HG02642 (cell line): ENCODE data around the gene GNAO1.

Source experiments
- ATAC-seq: cut with Tn5 transposase; IDR thresholded peaks from one replicate; pipeline ENCODE4 v1.9.1; 2021; ENCODE audit warnings: mild to moderate bottlenecking; ENCODE audit not compliant: unreplicated experiment, poor library complexity

Gene GNAO1

DNA sequence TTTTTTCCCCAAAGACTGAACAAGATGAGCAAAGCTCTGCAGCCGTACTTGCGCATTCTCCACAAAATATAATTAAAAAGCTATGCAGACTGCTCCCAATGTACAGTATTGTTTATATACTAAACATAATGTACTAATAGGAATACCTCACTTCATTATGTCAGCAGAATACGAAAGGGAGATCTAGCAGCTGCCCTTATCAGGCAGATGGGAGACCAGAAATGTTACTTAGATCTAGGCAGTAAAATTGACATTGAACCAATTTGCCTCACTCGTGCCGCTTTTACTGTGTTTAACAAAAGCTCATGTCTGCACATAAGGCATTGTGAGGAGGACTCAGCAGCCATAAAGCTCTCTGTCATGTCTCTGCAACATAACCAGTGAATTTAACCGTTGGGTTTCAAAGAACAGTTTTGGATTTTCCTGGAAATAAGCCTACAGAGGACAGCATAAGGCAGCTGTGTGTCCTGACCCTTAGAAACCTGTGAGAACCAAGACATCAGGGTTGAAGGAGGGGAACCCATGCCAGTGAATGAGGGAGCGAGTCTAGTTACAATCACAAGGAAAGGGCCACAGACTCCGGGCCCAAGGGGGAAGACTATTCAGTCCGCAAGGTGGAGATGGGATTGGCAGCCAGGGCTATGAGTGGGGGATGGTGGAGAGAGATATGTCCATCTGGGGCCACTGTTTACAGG is 71.4 kb downstream of the GNAO1 start:
- no peak for ATAC-seq

GRCh38 chr16:56263711-56264608 is 72.7 kb downstream of the GNAO1 start:
- no peak for ATAC-seq

GRCh38 chr16:56264609-56264972 is 73.3 kb downstream of the GNAO1 start:
- no peak for ATAC-seq

GRCh38 chr16:56265184-56265583 is 73.9 kb downstream of the GNAO1 start:
- no peak for ATAC-seq

DNA sequence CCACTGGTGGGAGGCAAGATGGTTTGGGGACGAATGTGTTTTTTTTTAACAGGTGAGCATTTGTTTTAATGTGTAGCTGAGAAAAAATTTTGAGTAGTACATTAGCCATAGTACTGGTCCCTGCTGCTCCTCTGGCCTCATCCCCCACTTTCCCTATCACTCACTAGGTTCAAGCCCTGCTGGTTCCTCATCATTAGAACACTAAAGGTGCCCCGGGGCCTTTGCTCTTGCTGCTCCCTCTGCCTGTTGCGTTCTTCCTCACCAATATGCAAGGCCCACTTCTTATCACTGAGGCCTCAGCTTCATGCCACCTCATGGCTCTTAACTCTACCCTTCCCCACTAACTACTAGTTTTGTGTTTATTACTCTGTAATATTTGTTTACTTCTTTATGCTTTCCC is 74.5 kb downstream of the GNAO1 start:
- ATAC-seq, result no peak

GRCh38 chr16:56266641-56267607 is 75.6 kb downstream of the GNAO1 start:
- no peak for ATAC-seq

DNA sequence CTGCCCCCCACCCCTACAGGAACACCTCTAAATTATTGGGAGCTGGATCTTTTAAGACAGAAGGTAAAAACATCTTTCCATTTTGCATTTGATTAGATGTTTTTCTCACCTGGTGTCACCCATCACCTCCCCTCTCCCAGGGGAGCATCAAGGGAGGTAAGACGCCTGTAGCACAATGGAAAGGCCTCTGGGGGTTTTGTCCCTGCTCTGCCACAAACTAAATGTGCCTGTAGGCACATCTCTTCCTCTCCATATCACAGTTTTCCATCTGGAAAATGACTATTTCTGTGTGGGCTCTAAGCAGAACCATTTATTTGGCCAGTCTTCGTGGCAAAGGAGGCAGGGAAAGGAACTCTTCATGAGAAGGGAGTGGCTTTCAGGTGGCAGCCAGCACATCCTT is 76.6 kb downstream of the GNAO1 start:
- ATAC-seq, result no peak

DNA sequence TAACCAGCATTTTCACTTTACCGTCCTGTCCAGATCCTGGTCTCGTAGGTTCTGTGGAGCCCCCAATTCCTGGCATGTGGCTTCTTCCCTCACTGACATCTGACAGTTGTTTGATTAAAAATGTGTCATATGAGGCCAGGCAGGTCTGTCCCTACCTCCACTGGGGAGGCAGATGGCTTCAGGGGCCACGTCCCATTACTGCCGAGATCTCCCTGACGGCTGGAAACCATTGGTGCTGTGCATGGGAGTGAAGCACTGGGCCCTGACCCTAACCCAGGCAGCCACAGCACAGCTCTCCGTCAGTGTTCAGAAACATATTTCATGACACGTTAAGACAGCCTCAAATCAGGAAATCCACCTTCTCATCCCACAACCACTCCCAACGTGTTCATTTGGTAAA is 77.5 kb downstream of the GNAO1 start:
- ATAC-seq, result no peak

- ATAC-seq, result no peak
Observed at GRCh38 chr16:56269281-56269680, 78.0 kb downstream of the GNAO1 start.

DNA sequence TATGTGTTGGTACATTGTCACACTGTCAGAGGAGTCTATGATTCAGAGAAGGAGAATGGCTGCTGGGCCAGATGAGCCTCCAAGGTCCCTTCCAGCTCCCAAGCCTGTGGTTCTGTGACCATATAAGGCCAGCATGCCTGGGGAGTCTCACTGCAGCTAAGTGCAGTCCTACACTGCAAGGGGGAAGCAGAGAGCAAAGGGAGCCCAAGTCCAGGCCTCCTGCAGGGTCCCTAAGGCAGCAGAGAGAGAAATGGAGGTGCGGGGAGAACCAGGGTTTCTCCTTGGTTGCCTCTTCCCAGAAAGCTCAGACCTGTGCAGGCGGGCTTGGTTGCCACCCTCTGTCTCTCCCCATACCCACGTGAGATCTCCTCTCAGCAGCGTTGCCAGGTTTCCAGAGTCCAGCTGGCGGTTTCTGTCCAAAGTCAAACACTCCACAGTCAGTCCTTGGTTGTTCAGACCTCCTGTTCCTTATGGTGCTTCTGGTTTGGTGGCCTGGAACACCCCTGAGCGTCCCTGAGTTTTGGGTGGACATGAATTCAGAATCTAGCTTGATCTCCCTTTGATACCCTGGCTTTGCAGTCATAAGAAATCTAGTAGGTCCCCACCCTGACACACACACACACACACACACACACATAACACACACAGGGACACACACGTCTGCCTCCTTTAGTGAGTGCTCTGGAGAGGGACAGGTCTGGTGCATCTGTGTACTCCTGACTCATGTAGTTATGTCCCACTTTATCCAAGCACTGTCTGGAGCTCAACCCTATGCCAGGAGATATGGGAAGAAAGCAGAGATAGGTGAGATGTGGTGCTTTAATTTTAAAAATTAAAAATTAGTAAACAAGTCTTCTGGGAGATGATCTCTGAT is 78.8 kb downstream of the GNAO1 start:
- ATAC-seq, result no peak

GRCh38 chr16:56270828-56271227 is 79.5 kb downstream of the GNAO1 start:
- ATAC-seq, result no peak

DNA sequence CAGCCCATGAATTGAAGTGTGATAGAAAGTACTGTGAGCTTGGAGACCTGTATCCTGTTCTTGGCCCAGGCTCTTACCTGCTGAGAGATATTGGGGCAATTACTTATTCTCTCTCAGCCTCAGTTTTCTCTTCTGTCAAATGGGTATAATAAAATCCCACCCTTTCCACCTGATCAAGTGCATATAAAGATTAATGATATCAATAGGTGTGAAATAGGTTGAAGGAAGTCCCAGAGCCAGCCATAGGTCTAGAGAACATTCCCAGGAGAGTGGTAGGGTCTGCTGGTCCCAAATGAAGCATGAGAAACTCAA is 81.2 kb downstream of the GNAO1 start:
- no peak for ATAC-seq

DNA sequence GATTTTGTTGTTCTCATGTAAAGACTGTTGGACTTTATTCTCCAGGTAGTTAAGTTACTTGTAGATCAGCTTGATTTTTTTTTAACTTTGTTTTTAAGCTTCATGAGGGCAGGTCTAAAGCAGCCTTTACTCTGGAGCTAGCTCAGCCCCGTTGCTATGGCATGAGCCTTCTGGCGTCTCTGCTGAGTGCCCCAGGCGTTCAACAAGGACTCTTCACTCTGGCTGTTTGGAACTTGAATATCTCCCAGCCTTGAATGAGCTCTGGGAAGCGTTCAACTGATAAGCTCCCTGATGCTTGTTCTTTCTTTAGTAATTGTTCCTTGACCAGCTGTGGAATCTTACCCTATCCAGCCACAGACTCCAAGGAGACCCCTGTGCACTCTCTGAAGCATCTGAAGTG is 82.3 kb downstream of the GNAO1 start:
- no peak for ATAC-seq

- no peak for ATAC-seq
Observed at GRCh38 chr16:56274369-56274768, 83.1 kb downstream of the GNAO1 start.

GRCh38 chr16:56275076-56275475 is 83.8 kb downstream of the GNAO1 start:
- no peak for ATAC-seq

DNA sequence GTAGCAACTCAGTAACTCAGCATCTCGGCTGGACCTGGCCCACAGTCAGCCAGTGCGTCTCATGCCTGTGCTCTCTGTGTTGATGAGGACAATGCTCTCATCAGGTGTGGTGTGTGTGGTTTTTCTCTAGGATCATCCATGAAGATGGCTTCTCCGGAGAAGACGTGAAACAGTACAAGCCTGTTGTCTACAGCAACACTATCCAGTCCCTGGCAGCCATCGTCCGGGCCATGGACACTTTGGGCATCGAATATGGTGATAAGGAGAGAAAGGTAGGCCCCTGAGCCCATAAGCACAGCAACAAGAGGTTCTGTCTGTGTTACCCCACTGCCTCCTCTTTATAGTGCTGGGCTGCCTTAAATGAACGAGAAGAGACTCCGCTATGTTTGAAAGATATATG is 84.5 kb downstream of the GNAO1 start:
- ATAC-seq, result no peak

- no peak for ATAC-seq
Observed at GRCh38 chr16:56277075-56277474, 85.8 kb downstream of the GNAO1 start.

- ATAC-seq, result no peak
Observed at GRCh38 chr16:56278196-56278855, 87.0 kb downstream of the GNAO1 start.

GRCh38 chr16:56279132-56279531 is 87.8 kb downstream of the GNAO1 start:
- no peak for ATAC-seq
